NT2/D1 (cell line): Measurements from ENCODE around the gene ZEB1.

Experiments used
- YY1 ChIP-seq: IDR thresholded peaks from 2 replicates; pipeline ENCODE4 v1.6.1; 2011; ENCODE audit not compliant: insufficient read length, insufficient read depth
- ZNF274 ChIP-seq: IDR thresholded peaks from 2 replicates; pipeline ENCODE4 v1.6.1; 2011; ENCODE audit warnings: mild to moderate bottlenecking, low read depth, low read length

GRCh38 chr10:31294558-31294957 is 24.5 kb upstream of the ZEB1 start:
- TF ChIP-seq ZNF274 = no peak
- TF ChIP-seq YY1 = no peak
